NB4 (cell line): ENCODE data around the gene SGCB.

Experiments
- CTCF ChIP-seq: IDR thresholded peaks from one replicate; pipeline ENCODE4 v1.5.1; 2012; ENCODE audit warnings: low read depth, low read length
- MYC ChIP-seq: IDR thresholded peaks from 2 replicates; pipeline ENCODE4 v1.6.1; 2011; ENCODE audit warnings: low read depth, low read length
- POLR2A ChIP-seq: IDR thresholded peaks from 2 replicates; pipeline ENCODE4 v1.6.1; 2011; ENCODE audit warnings: mild to moderate bottlenecking; ENCODE audit not compliant: insufficient read length; ENCODE audit errors: extremely low read depth
- TF ChIP-seq, protein P1 (sequence below): IDR thresholded peaks from 2 replicates; pipeline ENCODE4 v1.6.1; 2011; ENCODE audit warnings: low read depth, low read length

DNA sequence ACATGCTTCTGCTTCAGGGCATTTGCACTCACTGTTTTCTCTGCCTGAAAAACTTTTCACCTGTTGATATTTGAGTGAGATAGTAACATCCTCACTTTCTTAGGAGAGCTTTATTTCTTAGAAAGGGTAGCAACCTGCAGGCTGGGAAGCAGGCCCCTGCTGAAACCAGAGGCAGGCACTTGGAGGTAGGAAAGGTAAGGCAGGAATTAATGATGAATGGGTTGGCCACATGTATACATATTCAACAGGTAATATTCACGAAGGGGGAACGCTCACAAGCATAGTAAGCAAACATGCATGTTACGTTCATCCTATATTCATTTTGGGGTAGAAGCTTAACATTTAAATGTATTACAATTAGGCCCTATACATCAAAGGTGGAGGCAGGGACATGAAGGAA lies 16.2 kb upstream of the SGCB start:
- TF ChIP-seq CTCF, result no peak
- TF ChIP-seq, protein P1, sequence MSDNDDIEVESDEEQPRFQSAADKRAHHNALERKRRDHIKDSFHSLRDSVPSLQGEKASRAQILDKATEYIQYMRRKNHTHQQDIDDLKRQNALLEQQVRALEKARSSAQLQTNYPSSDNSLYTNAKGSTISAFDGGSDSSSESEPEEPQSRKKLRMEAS, result no peak
- no peak for TF ChIP-seq POLR2A
- TF ChIP-seq MYC, result no peak
